DMS114 treated with DMSO at 0.1 percent for 48 hours (cell line): ENCODE measurements around the gene ARHGAP40.
"Not testable (repeated sequence)": the region's sequence is repeated elsewhere in the genome, so short reads cannot be mapped to it uniquely, and the experiment has no call there.

Experiments used
- DNase-seq: peaks from one replicate; lab custom pipeline; 2025; ENCODE audit not compliant: unreplicated experiment; lab: John Stamatoyannopoulos, UW

The ARHGAP40 gene

DNA sequence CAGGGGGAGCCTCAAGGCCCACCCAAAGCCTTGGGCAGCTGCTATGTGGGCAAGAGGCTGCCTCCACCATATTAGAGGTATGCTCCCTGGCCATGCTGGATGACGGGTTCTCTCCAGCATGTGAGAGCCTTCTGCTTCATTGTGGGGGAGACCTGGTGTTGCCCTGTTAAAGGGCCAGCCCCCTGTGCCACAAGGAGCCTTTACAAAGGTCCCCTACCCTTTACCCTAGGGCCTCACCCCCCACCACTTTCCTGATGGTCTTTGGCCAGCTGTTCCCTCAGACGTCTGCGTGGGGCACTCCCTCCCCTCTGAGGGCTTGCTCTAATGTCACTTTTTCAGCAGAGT, 15.5 kb upstream of the ARHGAP40 start:
- no peak for DNase-seq

GRCh38 chr20:38588303-38588702, 13.3 kb upstream of the ARHGAP40 start:
- DNase-seq = no peak

DNA sequence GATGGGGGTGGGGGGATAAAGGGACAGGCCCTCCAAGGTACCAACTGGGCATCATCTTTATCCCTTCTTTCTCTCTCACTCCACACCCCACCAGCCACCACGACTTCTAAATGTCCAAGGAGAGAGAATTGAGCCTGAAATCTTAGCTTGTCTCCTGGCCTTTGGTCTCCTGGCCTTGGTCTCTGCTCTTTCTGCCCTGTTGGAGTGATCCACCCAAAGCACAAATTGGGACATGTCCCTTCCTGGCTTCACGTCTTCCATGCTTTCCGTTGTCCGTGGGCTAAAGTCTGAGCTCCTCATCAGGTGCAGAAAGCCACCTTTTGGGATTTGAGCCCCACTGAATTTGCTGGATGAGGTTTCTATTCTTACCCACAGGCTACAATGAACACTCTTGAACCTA, 12.3 kb upstream of the ARHGAP40 start:
- DNase-seq = no peak

DNA sequence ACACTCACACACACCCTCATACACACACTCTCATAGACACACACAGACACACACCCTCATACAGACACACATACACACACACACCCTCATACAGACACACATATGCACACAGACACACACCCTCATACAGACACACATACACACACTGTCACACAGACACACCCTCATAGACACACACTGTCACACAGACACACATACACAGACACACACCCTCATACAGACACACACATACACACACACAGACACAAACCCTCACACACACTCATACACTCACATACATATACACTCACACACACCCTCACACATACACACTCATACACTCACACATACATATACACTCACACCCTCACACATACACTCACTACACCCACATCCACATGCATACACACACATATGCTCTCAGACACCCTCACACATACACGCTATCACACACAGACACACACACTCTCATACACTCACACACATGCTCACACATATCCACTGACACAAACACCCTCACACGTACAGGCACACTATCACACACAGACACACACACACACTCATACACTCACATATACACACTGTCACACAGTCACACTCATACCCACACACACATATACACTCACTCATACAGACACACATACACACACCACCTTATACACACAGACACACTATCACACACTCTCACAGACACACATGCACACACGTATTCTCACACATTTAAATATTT, 11.5 kb upstream of the ARHGAP40 start:
- DNase-seq = no peak

DNA sequence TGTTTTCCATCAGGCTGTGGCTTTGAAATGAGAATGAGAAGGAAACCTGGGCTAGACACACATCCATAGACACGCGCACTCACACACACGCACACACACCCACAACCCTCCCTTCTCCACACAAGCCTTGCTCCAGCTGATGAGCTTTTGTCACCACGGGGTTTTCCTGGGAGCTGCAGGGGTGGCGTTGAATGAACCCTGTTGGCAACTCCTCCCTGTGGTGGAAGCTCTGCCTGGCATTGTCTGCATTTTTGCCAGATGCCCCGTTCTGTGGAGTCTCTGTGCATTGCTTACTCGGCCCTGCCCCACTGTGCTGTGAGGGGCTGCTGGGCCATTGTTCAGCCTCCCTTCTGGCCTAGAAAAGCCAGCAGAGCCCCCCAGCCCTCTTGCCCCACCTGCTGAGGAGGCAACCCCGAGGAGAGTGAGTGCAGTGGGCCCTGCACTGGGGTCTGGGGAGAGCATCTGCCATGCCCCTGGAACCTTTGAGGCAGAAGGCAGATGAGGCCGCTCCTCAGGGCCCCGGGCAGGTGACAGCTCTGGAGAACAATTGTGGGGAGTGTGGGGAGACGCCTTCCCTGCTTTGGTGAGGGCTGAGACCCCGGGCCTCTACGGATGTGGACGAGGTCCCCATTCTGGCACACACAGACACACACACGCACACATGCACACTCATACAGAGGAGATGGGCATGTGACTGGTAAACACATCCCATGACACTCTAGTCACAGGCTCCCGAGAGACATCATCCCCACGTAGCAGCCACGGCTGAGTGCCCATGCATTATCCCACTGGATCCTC, 10.7 kb upstream of the ARHGAP40 start:
- DNase-seq = no peak

GRCh38 chr20:38591474-38592410, 9.9 kb upstream of the ARHGAP40 start:
- DNase-seq = no peak

- not testable (repeated sequence) for DNase-seq
Measured at GRCh38 chr20:38592411-38592790, 9.2 kb upstream of the ARHGAP40 start.

DNA sequence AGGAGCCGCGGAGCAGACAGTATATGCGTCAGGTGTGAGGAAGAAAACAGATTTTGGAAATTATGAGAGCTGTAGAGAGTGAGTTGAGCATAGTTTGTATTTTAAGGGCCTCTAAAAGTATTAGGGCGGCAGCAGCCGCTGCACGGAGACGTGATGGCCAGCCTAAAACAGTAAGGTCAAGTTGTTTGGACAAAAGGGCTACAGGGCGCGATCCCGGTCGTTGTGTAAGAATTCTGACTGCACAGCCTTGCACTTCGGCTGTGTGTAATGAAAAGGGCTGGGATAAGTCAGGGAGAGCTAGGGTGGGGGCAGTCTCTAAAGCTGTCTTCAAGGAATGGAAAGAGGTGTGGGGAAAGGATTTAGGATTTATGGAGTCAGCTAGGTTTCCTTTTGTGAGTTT, 7.3 kb upstream of the ARHGAP40 start:
- DNase-seq = not testable (repeated sequence)

DNA sequence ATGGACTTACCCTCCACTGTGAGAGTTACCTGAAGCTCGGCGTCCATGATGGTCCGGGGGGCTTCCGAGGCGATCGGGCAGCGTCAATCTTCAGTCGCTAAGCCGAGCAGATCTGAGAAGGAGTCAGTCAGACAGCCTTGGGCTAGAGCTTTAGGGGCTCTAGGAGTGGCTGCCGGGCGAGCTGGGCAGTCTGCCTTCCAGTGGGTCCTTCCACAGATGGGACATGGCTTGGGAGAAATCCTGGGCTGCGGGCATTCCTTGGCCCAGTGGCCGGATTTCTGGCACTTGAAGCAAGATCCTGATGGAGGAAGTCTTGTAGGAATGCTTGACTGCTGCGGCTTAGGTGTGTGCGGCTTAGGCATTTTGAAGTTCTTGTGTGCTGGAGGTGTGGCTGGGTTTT, 5.7 kb upstream of the ARHGAP40 start:
- DNase-seq = not testable (repeated sequence)

GRCh38 chr20:38599410-38599882, 2.2 kb upstream of the ARHGAP40 start:
- DNase-seq = no peak

GRCh38 chr20:38600057-38600456, 1.6 kb upstream of the ARHGAP40 start:
- no peak for DNase-seq

DNA sequence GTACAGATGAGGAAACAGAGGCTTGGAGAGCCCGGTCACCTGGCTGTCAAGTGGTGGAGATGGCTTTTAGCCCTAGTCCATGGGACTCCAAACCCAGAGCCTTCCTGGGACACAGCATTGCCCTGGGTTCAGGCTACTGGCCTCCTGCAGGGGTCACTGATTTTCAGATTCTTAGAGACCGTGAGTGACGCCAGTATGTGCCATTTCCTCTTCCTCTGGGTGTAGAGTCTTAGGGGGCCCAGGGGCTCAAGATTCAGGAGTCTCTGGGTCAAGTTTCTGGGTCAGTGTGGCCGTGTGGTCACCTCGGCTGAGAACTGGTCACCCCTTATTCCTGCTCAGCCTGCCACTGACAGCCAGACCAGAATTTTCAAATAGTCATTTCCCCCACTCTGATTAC, 574 bp downstream of the ARHGAP40 start:
- DNase-seq = no peak

DNA sequence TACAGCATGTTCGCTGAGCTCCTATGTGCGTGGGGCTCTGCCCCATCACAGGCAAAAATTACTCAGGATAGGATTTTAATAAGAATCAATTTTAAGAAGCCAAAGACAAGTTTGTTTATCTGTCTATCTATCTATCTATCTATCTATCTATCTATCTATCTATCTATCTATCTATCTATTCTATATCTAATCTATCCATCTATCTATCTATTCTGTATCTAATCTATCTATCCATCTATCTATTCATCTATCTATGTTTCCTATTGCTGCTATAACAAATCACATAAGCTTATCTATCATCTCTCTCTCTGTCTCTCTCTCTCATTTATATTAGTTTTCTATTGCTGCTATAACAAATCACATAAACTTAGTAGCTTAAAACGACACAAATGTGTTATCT, 1.7 kb downstream of the ARHGAP40 start:
- no peak for DNase-seq

DNA sequence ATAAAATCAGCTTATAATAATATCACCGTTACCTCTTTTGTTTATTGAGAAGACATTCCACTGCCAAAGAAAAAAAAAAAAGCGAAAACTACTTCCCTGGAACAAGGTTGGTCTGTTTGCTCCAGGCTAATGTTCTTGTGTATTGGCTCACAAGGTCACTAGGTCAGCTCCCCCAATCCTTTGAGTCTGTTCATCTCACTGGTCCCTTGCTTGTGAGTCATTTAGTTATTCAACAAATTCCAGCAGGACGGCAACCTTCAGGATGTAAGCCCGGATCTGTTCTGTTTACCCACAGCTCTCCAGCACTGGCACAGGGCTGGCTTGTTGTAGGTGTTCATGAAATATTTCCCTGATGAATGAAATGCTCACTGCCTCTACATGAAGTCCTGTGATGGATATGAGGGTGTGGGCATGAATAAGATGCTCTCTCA, 3.3 kb downstream of the ARHGAP40 start:
- no peak for DNase-seq

- DNase-seq = no peak
Measured at GRCh38 chr20:38607351-38607750, 5.7 kb downstream of the ARHGAP40 start.

GRCh38 chr20:38608188-38608587, 6.6 kb downstream of the ARHGAP40 start:
- DNase-seq = no peak

DNA sequence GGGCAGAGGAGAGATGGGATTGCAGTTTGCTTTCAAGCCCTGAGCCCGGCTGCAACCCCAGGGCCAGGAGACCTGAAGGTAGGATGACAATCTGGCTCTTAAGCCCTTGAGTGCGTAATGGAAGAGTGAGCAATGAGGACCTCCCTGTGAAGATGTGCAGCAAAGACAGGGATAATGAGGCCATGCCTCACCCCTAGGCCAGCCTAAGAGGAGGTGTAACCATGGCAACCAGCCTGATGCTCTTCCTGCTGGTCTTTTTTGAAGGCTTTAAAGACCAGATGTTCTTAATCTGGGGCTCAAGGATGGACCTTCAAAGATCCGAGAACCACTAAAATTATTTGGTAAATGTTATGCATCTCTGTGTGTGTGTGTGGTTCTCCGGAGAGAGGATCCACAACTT, 8.2 kb downstream of the ARHGAP40 start:
- no peak for DNase-seq

DNA sequence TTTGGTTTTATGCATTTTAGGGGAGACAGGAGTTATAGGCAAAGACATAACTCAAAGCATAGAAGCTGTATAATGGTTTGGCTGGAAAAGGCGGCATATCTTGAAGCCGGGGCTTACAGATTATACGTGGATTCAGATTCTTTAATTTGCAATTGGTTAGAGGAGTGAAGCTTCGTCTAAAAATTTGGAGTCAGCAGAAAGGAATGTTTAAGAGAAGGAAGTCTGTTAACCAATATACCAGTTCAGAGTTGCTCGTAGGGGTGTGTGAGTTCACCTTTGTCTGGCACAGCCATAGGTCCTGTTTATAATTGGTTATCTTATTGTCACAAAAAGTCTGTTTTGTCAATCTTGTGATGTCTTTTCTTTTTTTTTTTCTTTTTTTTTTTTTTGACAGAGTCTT, 8.9 kb downstream of the ARHGAP40 start:
- no peak for DNase-seq

DNA sequence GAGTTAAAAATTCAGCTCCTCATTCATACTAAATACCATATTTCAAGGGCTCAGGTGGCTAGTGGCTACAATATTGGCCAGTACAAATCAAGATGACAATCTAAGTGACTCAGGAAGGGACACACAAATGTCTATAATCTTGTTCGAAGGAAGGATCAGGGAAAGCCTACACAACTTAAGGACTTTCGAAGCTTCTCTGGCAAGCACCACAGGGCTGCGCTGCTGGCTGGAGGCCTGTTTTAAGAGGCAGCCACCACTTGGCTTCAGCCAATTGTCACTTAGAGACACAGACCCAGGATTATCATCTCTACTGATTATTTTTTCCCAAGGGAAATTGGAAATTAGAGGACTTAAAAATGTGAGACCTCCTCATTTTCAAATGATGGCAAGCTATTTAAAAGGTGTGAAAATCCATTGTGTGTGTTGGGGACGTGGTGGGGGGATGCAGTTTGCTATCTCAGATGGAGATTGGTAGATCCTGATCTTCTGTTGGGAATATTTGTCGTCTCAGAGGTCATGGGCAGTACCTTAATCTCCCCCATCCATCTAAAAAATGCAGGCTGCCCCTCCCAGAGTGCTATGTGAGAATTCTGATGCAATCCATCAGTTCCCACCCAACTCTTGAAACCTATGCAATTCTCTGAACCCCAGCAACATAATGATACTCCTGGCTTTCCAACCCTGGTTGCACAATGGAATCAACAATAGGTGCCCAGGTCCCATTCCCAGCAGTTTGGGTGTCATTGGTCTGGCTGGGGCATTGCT, 11.3 kb downstream of the ARHGAP40 start:
- no peak for DNase-seq

DNA sequence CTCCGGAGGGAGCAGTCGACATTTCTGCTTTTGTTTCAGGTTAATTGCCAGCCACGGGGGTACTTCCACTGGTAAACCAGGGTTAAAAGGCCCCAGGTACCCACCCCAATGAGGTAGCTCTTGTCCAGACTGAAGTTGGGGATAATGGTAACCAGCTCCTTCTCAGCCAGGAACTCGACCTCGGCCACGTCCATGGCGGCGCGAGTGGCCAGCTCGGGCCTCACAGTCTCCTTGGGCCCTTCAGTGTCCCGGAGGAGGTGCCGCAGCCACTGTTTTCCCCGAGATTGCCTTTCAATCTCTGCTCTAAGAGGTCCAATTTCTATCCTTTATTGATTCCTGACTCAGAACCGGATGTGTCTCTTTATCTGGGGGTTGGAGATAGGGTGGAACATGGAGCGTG, 13.7 kb downstream of the ARHGAP40 start:
- DNase-seq = no peak

GRCh38 chr20:38616457-38616856, 14.8 kb downstream of the ARHGAP40 start:
- no peak for DNase-seq
